ENCODE results near the gene TMCC1. TPM values are rescaled to one million over a fixed set of nuclear protein-coding genes. Genes with fewer than 3 reads are reported as not detected.
"Not testable (repeated sequence)": the region's sequence is repeated elsewhere in the genome, so short reads cannot be mapped to it uniquely, and the experiment has no call there.

Gene TMCC1
- total RNA-seq, 1 experiment from 2014 or later = 11.1 TPM

- DNase-seq (ENCODE audit: low spot score) = no peak
These were observed 270.6 kb downstream of the TMCC1 start for GRCh38 chr3:129622933-129623332.

- no peak for DNase-seq (ENCODE audit: low spot score)
These were observed 271.2 kb downstream of the TMCC1 start for GRCh38 chr3:129622226-129622874.

- DNase-seq (ENCODE audit: low spot score) = no peak
These were observed 271.8 kb downstream of the TMCC1 start for GRCh38 chr3:129621626-129622225.

GRCh38 chr3:129620828-129621559, 272.5 kb downstream of the TMCC1 start:
- DNase-seq (ENCODE audit: low spot score) = no peak

GRCh38 chr3:129619726-129620162, 273.8 kb downstream of the TMCC1 start:
- DNase-seq (ENCODE audit: low spot score) = no peak

GRCh38 chr3:129618901-129619671, 274.4 kb downstream of the TMCC1 start:
- no peak for DNase-seq (ENCODE audit: low spot score)

GRCh38 chr3:129618186-129618820, 275.2 kb downstream of the TMCC1 start:
- no peak for DNase-seq (ENCODE audit: low spot score)

GRCh38 chr3:129617381-129618185, 275.9 kb downstream of the TMCC1 start:
- no peak for DNase-seq (ENCODE audit: low spot score)

- DNase-seq (ENCODE audit: low spot score) = no peak
These were observed 276.8 kb downstream of the TMCC1 start for GRCh38 chr3:129616713-129617112.

- no peak for DNase-seq (ENCODE audit: low spot score)
These were observed 277.2 kb downstream of the TMCC1 start for GRCh38 chr3:129616291-129616690.

GRCh38 chr3:129615751-129616281, 277.7 kb downstream of the TMCC1 start:
- no peak for DNase-seq (ENCODE audit: low spot score)

GRCh38 chr3:129614927-129615363, 278.6 kb downstream of the TMCC1 start:
- no peak for DNase-seq (ENCODE audit: low spot score)

GRCh38 chr3:129614435-129614834, 279.1 kb downstream of the TMCC1 start:
- DNase-seq (ENCODE audit: low spot score) = no peak

- no peak for DNase-seq (ENCODE audit: low spot score)
These were observed 280.2 kb downstream of the TMCC1 start for GRCh38 chr3:129613367-129613740.

- no peak for DNase-seq (ENCODE audit: low spot score)
These were observed 280.8 kb downstream of the TMCC1 start for GRCh38 chr3:129612534-129613366.

GRCh38 chr3:129611812-129612533, 281.5 kb downstream of the TMCC1 start:
- no peak for DNase-seq (ENCODE audit: low spot score)

- DNase-seq (ENCODE audit: low spot score) = no peak
These were observed 282.1 kb downstream of the TMCC1 start for GRCh38 chr3:129611446-129611800.

GRCh38 chr3:129610794-129611445, 282.6 kb downstream of the TMCC1 start:
- not testable (repeated sequence) for DNase-seq (ENCODE audit: low spot score)
